Epithelial cell of esophagus (primary cell): ENCODE data around the gene JARID2.

ENCODE experiments used
- DNase-seq: peaks from one replicate; pipeline ENCODE4 v3.0.0; 2010; ENCODE audit warnings: low read depth
- H3K4me3 ChIP-seq: 2 replicates; pipeline ENCODE4 v1.5.1; 2011; ENCODE audit warnings: mild to moderate bottlenecking, low read length, control low read depth
- TF ChIP-seq, protein P1 (sequence below): IDR thresholded peaks from 2 replicates; pipeline ENCODE4 v1.5.1; 2011; ENCODE audit warnings: low read depth, mild to moderate bottlenecking, low read length, control low read depth, inconsistent platforms; ENCODE audit not compliant: insufficient read depth; ENCODE audit errors: missing control alignments

The JARID2 gene

DNA sequence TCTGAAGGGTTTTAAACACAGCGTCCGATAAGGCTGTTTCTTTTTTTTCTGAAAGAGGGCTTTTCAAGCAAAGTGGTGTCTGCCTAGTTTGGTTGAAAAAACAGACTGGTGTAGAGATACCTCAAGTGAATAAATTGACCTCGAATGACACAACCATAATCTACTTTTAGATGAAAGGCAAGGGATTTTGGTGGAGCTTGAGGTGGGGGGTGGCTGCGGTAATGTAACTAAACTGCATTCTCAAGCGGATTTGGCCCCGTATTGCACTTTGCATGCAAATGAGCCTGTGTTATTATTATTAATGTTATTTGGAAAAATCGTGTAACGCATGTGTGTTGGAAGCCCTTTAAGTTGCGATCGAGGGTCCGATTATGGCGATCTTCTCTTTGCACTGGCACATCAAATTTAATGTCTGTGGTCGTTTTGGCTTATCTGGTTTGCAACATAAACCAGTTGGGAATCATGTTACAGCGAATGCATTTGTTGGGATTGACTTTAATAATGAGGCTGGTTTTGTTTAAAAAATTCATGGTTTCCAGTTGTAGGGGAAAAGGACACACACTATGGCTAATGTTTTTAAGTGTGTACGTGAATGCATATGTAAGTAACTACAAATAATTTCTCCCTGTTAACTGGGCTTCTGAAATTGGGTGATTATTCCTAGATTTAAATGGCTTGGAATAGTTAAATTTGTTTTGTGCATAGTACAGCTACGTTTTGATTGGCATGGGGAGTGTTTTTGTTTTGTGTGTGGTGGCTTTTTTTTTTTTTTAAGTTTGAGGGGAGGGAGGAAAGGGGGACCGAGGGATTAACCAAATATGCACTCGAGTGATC, 1.0 kb downstream of the JARID2 start:
- H3K4me3 ChIP-seq, result peak overlapping the region; percentile 93
- no peak for DNase-seq
- TF ChIP-seq, protein P1, sequence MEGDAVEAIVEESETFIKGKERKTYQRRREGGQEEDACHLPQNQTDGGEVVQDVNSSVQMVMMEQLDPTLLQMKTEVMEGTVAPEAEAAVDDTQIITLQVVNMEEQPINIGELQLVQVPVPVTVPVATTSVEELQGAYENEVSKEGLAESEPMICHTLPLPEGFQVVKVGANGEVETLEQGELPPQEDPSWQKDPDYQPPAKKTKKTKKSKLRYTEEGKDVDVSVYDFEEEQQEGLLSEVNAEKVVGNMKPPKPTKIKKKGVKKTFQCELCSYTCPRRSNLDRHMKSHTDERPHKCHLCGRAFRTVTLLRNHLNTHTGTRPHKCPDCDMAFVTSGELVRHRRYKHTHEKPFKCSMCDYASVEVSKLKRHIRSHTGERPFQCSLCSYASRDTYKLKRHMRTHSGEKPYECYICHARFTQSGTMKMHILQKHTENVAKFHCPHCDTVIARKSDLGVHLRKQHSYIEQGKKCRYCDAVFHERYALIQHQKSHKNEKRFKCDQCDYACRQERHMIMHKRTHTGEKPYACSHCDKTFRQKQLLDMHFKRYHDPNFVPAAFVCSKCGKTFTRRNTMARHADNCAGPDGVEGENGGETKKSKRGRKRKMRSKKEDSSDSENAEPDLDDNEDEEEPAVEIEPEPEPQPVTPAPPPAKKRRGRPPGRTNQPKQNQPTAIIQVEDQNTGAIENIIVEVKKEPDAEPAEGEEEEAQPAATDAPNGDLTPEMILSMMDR, result no peak

DNA sequence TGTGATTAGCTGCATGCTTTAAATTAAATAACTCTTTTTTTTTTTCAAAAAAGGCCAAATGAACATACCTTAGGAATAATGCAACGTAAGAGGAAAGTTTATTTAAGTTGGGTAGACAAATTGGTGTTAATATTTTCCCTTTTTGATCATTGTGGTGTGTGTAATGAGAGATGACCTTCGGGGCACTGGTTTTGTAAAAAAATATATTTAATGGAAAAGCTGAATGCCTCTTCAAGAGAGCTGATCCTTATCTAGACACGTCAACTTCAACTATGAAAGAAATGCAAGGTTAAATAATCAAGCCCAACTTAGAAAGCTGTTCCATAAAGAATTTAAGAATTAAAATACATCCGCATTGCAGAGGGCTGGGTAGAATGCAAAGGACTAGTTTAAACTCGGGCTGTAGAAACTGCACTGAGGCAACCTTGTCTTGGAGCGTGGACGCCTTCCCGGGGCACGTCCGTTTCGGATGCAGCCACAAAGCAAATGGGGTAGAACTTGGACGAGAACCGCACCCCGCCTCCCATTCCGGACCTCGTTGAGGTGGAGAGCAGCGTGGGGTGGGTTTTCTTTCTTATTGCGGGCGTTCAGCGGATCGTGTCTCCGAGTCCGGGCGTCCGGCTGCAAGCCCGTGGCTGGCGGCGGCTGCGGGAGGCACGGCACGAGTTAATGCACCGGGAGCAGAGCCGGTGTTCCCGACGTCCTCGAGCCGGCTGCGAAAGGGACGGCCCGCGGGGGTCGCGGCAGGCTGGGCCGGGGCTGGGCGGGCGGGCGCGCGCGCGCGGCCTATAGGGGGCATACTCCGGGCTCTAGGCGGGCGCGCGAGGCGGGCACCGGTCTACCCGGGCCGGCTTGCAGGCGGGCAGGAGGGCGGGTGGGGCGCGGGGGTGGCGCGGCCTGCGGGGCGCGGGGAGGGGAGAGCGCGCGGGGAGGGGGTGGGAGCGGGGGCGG, 1.9 kb downstream of the JARID2 start:
- H3K4me3 ChIP-seq, result peak overlapping the region; percentile 93
- TF ChIP-seq, protein P1, result no peak
- DNase-seq, result peak; percentile 51

DNA sequence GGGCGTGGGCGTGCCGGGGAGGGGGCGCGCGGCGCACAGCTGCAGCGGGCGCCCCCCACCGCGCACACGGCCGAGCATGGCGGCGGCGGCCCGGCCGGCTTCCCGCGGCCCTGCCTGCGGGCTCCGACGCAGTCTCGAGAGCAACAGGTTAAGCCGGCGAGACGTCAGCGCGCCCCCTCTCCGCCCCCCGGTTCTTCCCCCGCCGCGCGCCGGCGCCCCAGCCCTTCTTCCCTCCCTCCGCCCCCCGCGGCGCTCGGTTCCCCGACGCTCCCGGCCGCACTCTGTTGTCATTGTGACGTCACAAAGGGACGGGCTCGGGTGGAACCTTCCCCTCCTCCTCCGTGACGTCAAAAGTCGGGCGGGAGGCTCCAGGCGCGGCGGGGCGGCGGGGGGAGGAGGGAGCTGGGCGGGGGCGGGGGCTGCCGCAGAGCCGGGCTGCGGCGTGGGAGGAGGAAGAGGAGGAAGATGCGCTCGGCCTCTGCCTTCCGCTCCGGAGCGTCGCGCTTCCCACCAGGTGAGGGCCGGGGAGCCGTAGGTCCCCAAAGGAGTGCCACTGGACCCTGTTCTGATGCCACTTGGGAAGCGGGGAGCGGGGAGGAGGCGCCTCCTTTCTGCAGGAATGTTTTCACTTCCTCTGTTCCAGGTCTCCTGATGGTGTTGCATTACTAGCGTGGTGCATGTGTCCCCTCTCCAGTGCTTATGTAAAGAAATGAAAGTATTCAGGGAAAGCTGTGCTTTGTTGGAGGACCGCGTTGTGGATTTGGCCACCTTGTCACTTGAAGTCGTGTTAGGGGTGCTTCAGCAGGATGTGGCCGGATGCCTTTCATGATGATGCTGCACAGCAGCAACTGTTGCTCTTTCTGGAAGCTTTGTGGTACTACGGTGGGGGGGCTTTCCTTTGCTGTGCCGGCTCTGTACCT, 2.8 kb downstream of the JARID2 start:
- peak overlapping the region; percentile 65 for H3K4me3 ChIP-seq
- TF ChIP-seq, protein P1, result peak; percentile 44
- peak; percentile 97 for DNase-seq

DNA sequence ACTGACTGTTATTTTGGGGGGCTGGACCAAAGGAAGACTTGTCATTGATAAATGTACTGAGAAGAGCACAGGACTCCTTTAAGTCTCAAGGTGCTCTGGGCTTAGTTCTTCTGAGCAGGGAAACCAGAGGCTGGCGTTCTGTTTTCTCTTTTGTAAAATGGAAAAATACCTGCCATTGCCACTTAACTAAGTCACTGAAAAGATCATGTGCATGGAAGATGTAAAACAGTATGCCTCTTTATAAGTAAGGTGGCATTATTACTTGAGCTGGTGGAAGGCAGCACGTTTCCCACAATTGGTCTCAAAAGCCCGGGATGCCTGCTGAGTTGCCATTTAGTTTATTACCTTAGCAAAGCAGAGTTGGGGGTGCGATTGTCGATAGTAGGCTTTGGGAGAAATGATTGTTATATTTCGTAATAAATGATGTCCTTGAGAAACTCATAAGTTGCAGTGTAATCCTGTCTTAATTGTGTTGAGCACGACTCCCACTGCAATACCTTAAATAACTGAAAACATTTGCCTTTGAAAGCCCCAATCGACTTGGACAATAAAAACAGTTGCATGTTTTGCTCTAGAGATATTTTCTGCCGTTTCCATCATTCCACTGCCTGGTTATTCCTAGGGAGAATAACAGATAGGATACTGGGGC, 3.6 kb downstream of the JARID2 start:
- no peak for DNase-seq
- TF ChIP-seq, protein P1, result no peak
- H3K4me3 ChIP-seq, result peak overlapping the region; percentile 65

DNA sequence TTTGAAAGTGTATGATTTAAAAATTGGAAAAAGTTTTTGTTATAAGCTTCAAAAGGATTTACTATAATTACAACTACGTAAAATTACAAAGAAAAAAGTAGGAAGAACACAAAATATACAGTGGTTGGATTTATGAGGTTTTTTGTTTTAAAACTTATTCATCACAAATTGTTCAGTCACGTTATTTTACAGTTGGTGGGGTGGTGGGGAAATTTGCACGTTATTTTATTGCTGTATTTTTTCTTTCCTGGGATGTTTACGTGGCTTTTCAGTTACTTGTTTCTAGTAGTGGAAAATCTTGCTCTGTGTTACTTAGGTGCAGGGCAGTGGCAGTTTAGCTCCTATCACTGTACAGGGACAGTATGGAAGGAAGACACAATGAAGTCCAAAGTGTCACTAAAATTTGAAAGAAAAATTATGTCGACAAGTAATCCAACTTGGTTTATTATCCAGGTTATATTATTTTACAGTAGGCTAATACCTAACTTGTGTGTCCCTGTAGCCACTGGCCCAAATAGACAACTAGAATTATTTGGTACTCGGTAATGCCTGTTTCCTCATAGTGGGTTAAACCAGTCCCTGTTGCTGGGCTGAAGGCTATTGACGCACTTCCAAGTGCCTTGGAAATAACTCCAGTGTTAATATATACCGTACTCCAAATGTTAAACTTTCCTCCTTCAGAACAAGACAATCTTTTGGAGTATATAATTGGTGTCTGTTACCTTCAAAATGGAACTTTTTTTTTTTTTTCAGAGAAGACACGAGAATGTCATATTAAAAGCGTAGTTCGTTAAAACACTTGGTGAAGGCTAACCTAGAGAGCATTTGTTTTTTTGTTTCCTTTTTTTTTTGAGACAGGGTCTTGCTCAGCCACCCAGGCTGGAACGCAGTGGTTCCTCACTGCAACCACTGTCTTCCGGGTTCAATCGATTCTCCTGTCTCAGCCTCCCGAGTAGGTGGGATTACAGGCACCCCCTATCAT, 4.6 kb downstream of the JARID2 start:
- H3K4me3 ChIP-seq, result no peak overlapping the region
- TF ChIP-seq, protein P1, result no peak
- DNase-seq, result no peak
